HG03135 (cell line): ENCODE data around the gene FJX1.

ENCODE experiments used
- ATAC-seq: cut with Tn5 transposase; IDR thresholded peaks from one replicate; pipeline ENCODE4 v1.9.1; 2021; ENCODE audit warnings: mild to moderate bottlenecking, moderate library complexity; ENCODE audit not compliant: unreplicated experiment

FJX1 gene, protein sequence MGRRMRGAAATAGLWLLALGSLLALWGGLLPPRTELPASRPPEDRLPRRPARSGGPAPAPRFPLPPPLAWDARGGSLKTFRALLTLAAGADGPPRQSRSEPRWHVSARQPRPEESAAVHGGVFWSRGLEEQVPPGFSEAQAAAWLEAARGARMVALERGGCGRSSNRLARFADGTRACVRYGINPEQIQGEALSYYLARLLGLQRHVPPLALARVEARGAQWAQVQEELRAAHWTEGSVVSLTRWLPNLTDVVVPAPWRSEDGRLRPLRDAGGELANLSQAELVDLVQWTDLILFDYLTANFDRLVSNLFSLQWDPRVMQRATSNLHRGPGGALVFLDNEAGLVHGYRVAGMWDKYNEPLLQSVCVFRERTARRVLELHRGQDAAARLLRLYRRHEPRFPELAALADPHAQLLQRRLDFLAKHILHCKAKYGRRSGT

DNA sequence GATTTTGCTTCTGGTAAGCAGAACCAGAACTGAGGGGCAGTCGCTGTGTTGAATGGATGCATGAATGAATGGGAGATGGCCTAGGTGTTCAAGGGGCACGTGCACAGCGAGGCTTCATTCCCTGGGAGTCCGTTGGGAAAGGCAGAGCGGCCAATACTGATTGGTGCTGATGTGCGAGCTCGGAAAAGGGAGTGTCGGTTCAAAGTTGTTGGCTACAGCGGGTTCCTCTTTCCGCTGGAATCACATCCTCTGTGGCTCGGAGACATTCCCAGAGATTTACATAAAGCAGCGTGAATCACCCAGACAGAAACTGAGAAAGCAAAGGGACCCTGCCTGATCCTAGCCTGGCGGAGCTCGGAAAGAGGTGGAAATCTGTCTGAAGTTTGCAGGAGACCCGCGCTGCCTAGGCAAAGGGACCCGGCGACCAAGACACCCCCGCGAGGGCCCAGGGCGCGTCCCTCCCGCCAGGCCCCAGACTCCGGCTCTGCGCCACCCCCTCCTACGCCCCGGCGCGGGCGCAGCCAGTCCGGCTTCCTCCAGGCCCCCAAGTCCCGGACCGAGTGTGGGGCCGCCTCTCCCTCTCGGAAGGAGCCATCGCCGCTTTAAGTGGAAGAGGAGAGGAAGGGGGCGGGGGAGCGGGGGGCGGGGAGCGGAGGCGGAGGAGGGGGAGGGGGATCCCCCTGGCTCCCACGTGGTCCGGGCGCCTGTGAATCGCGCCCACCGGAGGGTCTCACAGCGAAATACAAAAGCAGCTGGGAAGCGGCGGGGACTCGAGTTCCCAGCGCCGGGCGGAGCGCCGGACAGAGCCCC, at the start of gene FJX1:
Gene FJX1, plus strand, starts transcription at position 774 of the 810 bp plus-strand sequence. CDS start 177 bp downstream, outside the sequence.
- peak; percentile 37 for ATAC-seq

DNA sequence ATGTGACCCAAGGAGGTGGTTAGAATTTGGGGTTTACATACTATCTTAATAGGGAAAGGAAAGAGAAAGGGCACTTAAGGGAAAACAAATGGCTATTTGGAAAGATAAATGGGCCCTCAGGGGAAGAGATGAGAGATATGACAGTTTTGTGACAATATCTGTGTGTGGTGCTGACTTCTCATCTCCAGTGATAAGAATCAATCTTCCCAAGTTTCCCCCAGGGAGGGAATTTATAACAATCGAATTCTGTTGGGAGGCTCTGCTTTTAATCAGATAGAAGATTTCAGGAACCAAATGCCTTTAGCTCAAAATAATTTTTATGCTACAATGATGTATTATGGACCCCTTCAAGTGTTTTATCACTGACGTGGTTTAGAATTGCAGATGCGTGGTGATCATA, 46.6 kb upstream of the FJX1 start:
- ATAC-seq: no peak

DNA sequence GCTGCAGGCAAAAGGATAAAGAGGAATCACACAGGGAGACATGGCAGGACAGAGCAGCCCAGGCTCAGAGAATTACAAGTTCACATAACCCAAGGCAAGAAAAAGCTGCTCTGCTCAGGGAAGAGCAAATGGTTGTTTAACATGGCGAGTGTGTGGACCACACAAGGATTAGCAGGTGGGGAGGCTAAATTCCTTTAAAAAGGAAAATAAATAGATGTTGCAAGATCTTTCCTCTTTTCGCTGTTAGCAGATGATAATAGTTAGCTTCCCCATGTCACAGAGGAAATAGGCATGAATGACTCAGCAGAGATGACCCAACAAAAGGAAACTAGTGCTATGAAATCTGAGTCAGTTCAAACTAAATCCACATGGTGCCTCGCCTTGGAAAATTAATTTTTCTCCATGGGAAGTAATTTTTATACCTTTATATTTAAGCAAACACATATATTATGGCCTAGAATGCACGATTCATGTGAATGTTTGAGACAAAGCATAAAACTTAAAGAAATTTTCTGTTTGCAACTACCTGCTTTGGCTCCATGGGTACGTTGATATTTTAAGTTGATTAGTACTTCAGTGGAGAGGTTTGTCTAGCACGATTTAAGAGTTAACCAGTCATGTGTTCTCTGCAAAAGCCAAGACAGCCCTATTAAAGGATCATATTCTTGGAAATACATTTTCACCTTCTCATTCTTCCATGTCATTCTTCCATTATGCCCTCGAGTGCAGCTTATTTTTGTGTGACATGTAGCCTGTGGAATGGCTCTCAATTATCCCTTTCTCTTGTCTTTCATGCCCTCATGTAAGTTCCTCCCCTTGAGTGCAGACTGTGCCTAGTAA, 38.5 kb upstream of the FJX1 start:
- ATAC-seq: no peak

DNA sequence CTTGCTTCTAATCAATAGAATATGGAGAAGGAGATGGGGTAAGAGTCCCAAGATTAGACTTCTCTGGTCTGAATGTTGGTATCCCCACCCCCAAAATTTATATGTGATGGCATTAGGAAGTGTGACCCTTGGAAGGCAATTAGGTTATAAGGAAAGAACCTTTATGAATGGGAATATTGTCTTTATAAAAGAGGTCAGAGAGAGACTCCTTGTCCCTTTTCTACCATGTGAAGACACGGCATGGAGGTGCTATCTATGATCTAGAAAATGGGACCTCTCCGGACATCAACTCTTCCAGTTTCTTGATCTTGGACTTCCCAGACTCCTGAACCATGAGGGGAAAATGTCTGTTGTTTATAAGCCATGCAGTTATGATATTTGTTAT, 37.9 kb upstream of the FJX1 start:
- no peak for ATAC-seq

DNA sequence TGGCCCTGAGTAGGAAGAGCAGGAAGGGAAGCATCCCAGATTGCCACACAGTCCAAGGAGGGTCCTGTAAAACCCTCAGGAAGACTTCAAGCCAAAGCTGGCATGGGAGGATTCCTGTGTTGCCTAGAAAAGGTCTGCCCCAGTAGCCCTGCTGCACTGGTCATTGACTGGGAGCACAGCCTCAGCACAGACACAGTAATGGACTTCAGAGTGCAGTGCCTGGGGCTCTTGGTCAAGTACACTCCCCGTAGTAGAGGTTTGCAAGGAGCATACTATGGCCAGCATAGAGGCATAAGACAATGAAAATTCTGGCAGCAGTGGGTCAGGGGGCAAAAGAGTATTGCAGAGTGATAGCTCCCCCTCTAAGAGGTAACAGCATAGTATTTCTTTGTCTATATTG, 36.2 kb upstream of the FJX1 start:
- ATAC-seq: no peak

DNA sequence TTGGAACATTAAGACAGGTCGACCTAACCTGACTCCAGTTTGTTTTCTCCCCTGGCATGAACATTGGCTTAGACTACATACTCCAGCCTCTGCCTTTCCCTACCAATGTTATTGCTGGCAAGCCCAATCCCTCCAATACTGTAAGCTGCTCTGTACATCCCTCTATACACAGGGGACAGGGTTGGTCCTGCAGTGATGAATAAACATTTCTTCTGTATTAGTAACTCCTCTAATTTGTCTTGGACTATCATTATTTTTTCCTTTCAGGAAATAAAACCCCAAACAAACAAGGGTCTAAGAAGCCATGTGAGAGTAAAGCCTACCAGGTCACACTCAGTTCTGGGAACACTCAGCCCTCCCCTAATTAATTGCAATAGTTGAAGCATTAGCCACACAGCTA, 35.1 kb upstream of the FJX1 start:
- no peak for ATAC-seq

DNA sequence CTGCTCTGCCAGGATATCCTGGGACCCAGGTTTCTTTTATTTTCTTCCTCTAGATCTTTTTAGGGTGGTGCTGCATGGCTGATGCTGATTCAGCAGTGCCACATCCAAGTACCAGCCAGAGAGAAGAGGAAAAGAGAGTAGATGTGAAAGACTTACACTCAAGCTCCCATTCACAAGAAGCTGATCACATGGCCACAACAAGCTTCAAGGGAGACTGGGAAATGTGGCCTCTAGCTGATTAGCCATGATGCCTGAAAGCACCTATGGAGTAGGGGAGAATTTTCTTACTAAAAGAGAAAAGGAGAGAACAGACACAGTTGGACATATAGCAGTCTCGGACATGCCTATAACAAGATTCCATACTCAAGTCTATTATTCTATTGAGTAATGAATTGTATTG, 34.4 kb upstream of the FJX1 start:
- no peak for ATAC-seq

DNA sequence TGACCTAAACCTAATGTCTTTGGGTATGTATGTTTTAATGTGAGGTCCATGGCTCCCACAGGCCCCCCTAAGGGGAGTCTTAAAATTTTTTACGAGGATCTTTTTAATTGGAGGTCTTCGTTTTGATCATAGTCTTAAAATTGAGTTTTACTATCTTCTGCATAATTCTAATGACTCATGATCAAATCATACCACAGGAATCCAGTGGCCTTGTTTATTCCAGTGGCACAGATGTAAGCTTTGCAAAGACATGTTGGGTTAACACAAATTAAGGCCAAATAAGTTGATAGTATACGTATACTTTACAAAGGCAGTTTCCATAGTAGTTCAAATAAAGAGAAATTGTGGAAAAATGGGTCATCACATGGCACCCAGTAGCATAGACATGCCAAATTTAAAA, 33.9 kb upstream of the FJX1 start:
- ATAC-seq: no peak

DNA sequence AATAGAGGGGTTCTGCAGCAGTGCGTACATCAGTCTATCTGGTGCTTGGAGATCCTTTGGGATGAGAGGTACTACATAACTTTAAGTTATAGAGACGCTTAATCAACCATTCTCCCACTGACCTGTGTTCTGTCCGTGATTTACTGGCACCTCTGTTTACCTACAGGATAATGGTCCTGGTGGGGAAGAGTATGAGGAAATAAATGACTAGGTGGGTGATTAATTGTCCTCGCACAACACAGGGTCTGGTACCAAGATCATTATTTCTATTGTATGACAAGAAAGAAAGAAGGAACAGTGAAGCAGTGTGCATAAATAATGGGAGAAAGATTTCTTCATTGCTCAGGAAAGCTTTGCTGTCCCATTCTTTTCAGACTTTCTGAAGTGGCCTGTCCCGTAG, 32.8 kb upstream of the FJX1 start:
- ATAC-seq: no peak

DNA sequence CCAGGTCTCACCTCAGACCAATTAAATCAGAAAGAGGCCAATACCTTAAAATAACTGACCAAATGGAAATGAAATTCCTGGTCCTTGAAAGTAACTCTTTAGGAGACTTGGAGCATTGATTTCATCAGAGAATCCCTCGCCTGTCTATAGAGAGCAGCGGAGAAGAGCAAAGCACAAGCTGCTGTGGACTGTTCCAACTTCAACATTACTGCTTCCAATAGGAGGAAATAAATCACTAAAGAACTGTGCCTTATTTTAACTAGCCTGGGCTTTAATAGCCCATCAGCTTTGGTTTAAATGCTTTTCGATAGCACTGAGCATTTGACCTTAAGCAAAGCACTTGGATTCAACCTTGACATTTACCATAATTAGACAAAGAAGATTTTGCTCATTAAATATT, 32.0 kb upstream of the FJX1 start:
- ATAC-seq: no peak

DNA sequence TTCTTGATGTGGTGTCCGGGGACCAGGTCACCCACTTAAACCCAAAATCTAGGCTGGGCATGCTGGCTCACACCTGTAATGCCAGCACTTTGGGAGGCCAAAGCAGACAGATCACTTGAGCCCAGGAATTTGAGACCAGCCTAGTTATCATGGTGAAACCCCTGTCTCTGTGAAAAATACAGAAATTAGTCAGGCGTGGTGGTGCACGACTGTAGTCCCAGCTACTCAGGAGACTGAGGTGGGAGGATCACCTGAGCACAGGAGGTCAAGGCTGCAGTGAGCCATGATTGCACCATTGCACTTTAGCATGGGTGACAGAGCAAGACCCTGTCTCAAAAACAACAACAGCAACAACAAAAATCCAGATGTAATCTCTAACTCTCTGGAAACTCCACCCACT, 30.3 kb upstream of the FJX1 start:
- no peak for ATAC-seq

DNA sequence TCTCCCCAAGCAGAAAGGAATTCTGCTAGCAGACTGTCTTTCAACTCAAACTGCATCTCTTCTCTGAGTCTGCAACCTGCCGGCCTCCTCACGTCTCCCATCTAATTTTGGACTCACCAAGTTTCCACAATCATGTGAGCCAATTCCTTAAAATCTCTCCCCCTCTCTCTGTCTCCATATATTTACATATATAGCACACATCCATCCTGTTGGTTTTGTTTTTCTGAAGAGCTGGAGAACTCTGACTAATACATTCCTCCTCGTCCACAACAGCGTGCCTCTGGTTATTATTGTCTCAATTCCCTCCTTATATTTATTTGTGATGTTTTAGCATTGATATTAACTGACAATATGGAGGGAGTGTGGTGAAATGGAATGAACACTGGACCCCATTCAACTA, 29.6 kb upstream of the FJX1 start:
- ATAC-seq: no peak

DNA sequence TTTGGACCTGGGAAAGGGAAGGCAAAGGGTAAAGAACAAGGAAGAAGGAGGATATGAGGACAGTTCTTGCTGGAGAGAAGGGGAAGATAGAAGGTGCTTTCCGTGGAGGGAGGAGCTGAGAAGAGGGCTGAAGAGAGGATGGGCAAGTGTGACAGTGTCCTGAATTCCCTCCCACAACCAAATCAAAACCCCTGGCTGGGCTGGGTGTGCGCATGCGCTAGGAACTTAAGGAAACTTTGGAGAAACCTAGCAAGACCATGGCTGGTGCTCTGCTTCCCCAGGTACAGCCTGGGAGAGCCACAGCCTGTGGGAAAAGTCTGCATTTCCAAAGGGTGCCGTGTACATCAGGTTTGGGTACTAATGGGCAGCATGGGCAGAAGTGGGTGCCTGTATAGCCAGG, 29.0 kb upstream of the FJX1 start:
- no peak for ATAC-seq

DNA sequence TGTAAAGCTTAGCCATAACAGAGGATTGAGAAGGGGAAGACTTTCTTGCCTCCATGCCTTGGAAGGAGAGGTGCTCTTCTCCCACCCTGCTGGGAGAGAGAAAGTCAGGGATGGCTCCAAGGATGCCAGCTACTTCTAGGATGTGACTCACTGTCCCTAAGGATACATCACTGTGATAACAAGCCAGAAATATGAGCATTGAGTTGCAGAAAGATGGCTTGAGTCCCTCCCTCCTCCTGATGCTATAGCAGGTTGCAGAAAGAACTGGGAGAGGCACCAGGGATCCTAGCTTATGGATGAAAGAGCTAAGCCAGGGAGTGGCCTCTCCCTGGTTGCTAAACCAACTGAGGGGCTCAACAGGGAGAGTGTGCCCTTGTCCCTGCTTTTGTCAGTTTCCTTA, 27.8 kb upstream of the FJX1 start:
- no peak for ATAC-seq

DNA sequence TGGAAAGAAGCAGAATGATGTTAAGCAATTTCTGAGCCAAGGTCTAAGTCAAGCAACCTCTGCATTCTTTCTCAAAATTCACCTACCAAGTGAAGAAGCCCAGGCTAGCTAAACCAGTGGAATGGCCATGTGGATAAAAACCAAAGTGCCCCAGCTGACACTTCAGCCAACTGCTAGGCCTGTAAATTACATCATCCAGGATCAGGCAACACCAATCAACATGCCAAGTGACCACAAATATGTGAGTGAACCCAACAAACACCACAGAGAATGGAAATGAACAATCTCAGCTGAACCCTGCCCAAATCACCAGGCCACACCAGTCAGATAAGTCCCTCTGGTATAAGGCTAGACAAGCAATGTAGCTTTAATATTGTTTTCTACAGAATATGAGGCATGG, 25.1 kb upstream of the FJX1 start:
- ATAC-seq: no peak

DNA sequence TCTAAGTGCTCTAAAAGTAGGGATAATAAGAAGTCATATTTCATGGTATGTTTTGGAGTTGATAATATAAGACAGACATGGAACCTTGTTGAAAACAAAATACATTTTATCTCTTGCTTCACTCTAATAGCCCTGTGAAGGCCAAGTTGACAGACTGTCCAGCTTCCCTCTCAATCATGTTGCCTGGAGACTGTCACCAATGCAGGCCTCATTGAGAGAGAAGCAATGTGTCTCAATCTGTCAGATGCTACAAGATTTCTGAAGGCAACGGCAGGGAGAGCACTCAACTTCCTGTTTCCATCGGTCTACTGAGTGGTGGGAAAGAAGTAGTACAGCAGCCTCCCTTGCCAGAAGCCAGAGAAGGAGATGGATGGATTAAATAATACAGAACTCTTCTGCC, 23.6 kb upstream of the FJX1 start:
- ATAC-seq: no peak

DNA sequence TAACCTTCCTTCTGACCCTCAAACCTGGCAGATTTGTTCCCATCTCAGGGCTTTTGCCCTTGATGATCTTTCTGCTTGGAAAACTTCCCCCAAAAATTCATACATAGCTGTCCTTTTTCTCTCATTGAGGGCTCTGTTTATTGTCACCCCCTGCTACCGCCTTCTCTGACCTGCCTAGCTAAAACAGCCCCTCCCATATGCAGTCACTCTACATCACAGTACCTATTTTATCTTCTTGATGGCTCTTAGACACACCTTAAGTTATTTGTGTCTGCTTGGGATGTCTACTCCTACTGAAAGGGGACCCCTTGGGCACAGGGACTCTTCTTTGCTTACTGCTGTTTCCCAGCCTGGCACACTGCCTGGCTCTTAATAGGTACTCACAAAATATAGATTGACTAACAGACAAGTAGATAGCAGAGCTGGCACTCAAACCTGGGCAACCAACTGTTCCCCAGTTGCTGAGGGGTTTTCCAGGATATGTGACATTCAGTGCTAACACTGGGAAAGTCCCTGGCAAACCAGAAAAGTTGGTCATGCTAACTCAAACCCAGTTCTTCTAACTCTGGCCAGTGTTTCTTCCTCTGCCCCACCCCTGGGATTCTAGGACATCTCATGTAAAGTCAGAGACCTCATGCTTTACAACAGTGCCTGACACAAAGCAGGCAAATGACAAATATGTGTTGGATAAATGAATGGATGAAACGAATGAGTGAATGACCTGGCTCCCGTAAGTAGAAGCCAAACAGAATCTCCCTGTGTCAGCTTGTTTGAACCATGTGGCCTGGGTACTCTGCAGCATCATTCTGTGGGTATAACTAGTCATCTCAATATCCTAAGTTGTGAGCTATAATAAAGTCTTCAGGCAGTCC, 19.8 kb upstream of the FJX1 start:
- no peak for ATAC-seq

DNA sequence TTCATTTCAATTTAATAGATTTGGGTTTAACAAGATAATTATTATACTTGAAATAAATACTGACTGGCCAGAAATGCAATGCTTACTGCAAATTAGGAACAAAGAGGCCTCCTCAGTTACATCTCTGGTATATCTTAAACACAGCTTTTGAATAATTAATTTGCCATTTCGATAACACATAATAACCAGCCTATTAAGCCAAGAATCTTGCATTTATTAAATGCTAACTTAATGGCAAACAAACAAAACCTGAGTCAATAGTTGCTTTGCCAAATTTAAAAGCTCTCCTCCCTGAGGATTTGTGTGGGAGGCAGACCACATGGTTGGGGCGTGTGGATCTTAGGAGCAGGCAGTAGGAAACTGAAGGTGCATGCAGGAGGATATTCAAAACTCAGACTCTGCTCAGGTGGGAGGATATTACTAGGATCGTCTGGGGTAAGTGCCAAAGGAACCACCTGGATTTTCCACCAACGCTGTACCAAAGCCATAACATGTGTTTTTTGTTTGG, 17.9 kb upstream of the FJX1 start:
- no peak for ATAC-seq

DNA sequence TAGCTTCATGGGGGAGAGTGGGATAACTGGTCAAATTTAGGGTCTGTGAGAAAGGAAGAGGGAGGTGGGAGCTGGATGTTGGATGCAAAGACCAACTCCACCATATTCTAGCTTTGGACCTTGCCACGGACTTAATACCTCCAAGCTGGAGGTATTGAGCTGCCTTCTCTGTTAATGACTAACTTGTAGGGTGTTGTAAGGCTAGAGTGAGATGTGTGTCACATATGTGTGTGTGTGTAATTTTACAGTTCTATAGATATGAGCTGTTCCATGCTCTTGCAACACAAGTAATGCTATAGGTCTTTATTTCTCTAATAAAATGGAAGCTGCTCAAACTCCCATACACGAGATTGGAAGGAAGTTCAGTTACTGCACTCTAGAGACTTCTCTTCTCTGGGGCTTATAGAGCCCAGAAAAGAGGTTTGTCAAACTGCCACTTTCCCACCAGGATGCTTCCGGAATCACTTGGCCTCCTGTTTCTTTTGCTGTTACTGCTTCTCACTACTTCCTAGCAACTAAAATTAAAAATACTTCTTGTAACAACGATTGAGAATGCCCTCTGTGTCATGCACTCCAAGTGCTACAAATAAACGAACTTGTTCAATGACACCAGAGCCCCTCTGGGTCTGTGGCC, 16.0 kb upstream of the FJX1 start:
- no peak for ATAC-seq

DNA sequence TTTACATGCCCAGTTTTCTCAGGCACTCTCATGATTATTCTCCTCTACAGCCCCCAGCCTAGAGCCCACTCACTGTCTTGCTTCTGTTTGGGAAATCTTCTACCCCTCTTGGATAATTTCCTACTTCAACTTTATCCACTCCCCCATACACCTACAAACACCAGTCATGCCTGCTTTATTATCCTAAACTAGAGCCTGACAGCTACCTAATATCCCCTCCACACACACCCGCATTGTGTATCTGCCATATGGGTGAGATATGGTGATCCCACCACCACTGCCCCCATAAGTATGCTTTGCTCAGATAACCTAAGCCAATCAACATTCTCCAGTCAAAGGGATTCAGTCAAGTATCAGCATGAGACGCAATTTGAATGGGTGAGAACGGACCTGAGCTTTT, 15.3 kb upstream of the FJX1 start:
- ATAC-seq: no peak
